ENCODE results near the gene EHD1. TPM values are rescaled to one million over a fixed set of nuclear protein-coding genes. Genes with fewer than 3 reads are reported as not detected.

Gene EHD1
- total RNA-seq, 2 donors from 2014 or later, result 67.4 to 140 TPM

- no peak overlapping the region for H3K27ac ChIP-seq
- no peaks in the 10 kb centered on the region for H3K9me3 ChIP-seq
- ATAC-seq (ENCODE audit: insufficient number of reproducible peaks, low FRiP score, low read depth), result no peak
- H3K4me1 ChIP-seq (ENCODE audit: control insufficient read depth in 1 of 2, low read depth in 2 of 2), result no peaks in the 10 kb centered on the region
- no peak for TF ChIP-seq CTCF (IDR thresholded peaks at IDR 0.05)
- no peak for DNase-seq (ENCODE audit: low spot score)
- H3K4me3 ChIP-seq, result no peak overlapping the region
- no peaks in the 10 kb centered on the region for H3K27me3 ChIP-seq (replicated peaks; ENCODE audit: insufficient read depth)
- peaks cover 41% of the 10 kb centered on the region for H3K36me3 ChIP-seq
Observed at GRCh38 chr11:64897381-64898075, 19.1 kb upstream of the EHD1 start.

GRCh38 chr11:64896448-64897022 lies 18.1 kb upstream of the EHD1 start:
- H3K4me3 ChIP-seq, result no peak overlapping the region
- H3K9me3 ChIP-seq, result no peaks in the 10 kb centered on the region
- no peak overlapping the region for H3K27ac ChIP-seq
- no peak for ATAC-seq (ENCODE audit: insufficient number of reproducible peaks, low FRiP score, low read depth)
- no peak for TF ChIP-seq CTCF (IDR thresholded peaks at IDR 0.05)
- DNase-seq (ENCODE audit: low spot score), result no peak
- no peaks in the 10 kb centered on the region for H3K27me3 ChIP-seq (replicated peaks; ENCODE audit: insufficient read depth)
- H3K36me3 ChIP-seq, result peaks cover 34% of the 10 kb centered on the region
- no peaks in the 10 kb centered on the region for H3K4me1 ChIP-seq (ENCODE audit: control insufficient read depth in 1 of 2, low read depth in 2 of 2)

- TF ChIP-seq CTCF (IDR thresholded peaks at IDR 0.05), result no peak
- DNase-seq (ENCODE audit: low spot score) (no peak), ATAC-seq (ENCODE audit: insufficient number of reproducible peaks, low FRiP score, low read depth) (peak; percentile 8)
- no peak overlapping the region for H3K4me3 ChIP-seq
- peaks cover 20% of the 10 kb centered on the region for H3K36me3 ChIP-seq
- no peaks in the 10 kb centered on the region for H3K4me1 ChIP-seq (ENCODE audit: control insufficient read depth in 1 of 2, low read depth in 2 of 2)
- H3K27me3 ChIP-seq (replicated peaks; ENCODE audit: insufficient read depth), result no peaks in the 10 kb centered on the region
- no peak overlapping the region for H3K27ac ChIP-seq
- no peaks in the 10 kb centered on the region for H3K9me3 ChIP-seq
Observed at GRCh38 chr11:64894812-64895452, 16.5 kb upstream of the EHD1 start.

- H3K9me3 ChIP-seq, result no peaks in the 10 kb centered on the region
- DNase-seq (ENCODE audit: low spot score), result peak; percentile 55
- no peaks in the 10 kb centered on the region for H3K27me3 ChIP-seq (replicated peaks; ENCODE audit: insufficient read depth)
- peak; percentile 27 for ATAC-seq (ENCODE audit: insufficient number of reproducible peaks, low FRiP score, low read depth)
- no peaks in the 10 kb centered on the region for H3K4me1 ChIP-seq (ENCODE audit: control insufficient read depth in 1 of 2, low read depth in 2 of 2)
- peaks cover 20% of the 10 kb centered on the region for H3K36me3 ChIP-seq
- H3K27ac ChIP-seq, result no peak overlapping the region
- TF ChIP-seq CTCF (IDR thresholded peaks at IDR 0.05), result peak; percentile 92
- H3K4me3 ChIP-seq, result no peak overlapping the region
Observed at GRCh38 chr11:64894070-64894811, 15.8 kb upstream of the EHD1 start.

Data from thoracic aorta (tissue), 2 donors.